Measurements from ENCODE around the gene MEGF9. TPM values are rescaled to one million over a fixed set of nuclear protein-coding genes. Genes with fewer than 3 reads are reported as not detected.

Gene MEGF9
- total RNA-seq, 3 donors from 2014 or later (not counting 1 experiment from before 2014, with no cell fraction given) = 17.5 to 25.9 (median 22.3) TPM

DNA sequence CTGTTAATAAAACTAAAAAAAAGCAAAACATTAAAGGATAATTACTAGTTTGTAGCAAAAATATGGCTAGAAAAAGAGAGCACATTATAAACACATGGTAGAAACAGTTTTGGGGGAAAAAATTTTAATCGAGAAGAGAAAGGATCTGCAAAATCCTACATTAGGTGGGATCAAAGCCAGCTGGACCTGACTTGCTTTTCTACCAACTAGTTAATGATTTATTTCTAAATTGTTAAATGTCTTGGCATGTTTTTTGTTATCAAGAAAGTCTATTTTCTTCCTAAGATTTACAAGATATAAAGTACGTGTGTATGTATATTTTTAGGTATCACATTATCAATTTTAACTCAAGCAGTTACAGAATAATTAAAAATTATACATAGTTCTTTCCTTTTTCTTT, 87.2 kb downstream of the MEGF9 start:
- Histone ChIP-seq H3K9me3 (ENCODE audit: control insufficient read depth, insufficient read depth, low read length) (no peaks in the 10 kb centered on the region), H3K4me1 (ENCODE audit: control insufficient read depth, insufficient read depth, low read length) (no peaks in the 10 kb centered on the region), H3K27ac (ENCODE audit: low read length) (no peak overlapping the region), H3K4me3 (ENCODE audit: low read length) (no peak overlapping the region), H3K27me3 (ENCODE audit: control insufficient read depth, insufficient read depth, low read length) (no peaks in the 10 kb centered on the region), H3K36me3 (ENCODE audit: control insufficient read depth, insufficient read depth, low read length) (peaks cover 1% of the 10 kb centered on the region)
- intact Hi-C loops (cut with micrococcal nuclease) = no loop called here
- no peaks in the 10 kb centered on the region for H3K27me3 Mint-ChIP-seq (ENCODE audit: low read depth in 2 of 2)
- DNase-seq (no peak), ATAC-seq (no peak)
- H3K4me3 Mint-ChIP-seq = no peak overlapping the region
- WGBS (ENCODE audit: insufficient coverage) = 100% methylated on average over 1 of the region's 2 CpGs
- TF ChIP-seq, protein P1, sequence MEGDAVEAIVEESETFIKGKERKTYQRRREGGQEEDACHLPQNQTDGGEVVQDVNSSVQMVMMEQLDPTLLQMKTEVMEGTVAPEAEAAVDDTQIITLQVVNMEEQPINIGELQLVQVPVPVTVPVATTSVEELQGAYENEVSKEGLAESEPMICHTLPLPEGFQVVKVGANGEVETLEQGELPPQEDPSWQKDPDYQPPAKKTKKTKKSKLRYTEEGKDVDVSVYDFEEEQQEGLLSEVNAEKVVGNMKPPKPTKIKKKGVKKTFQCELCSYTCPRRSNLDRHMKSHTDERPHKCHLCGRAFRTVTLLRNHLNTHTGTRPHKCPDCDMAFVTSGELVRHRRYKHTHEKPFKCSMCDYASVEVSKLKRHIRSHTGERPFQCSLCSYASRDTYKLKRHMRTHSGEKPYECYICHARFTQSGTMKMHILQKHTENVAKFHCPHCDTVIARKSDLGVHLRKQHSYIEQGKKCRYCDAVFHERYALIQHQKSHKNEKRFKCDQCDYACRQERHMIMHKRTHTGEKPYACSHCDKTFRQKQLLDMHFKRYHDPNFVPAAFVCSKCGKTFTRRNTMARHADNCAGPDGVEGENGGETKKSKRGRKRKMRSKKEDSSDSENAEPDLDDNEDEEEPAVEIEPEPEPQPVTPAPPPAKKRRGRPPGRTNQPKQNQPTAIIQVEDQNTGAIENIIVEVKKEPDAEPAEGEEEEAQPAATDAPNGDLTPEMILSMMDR (IDR thresholded peaks at IDR 0.05) = no peak
- H3K36me3 Mint-ChIP-seq = no peaks in the 10 kb centered on the region
- H3K4me1 Mint-ChIP-seq = peaks cover 0 to 11% of the 10 kb centered on the region in 2 donors
- no peaks in the 10 kb centered on the region for H3K9me3 Mint-ChIP-seq
- no peak overlapping the region for H3K27ac Mint-ChIP-seq

DNA sequence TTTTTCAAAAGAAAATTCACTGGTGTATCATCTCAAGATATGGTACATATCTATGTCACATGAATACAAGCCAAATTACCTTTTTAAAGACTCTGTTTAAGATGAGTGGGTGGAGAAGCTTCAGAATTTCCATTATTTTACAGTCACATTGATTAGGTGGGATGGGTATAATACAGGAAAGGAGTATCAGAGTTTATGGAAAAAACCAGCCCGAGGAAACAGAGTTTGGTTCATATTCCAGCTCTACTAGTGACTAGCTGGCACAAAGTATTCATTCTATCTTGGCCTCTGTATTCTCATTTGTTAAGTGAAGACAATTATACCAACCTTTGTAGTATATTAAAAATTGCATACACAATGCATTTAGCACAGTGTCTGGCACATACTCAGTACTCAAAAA, 87.8 kb downstream of the MEGF9 start:
- peaks cover 0 to 6% of the 10 kb centered on the region in 2 donors for H3K4me1 Mint-ChIP-seq
- no peaks in the 10 kb centered on the region for H3K9me3 ChIP-seq (ENCODE audit: control insufficient read depth, insufficient read depth, low read length)
- ATAC-seq = no peak
- H3K27ac ChIP-seq (ENCODE audit: low read length) = no peak overlapping the region
- H3K4me3 Mint-ChIP-seq = no peak overlapping the region
- peaks cover under 1% of the 10 kb centered on the region for H3K36me3 Mint-ChIP-seq
- TF ChIP-seq, protein P1 (IDR thresholded peaks at IDR 0.05) = no peak
- H3K27ac Mint-ChIP-seq = no peak overlapping the region
- H3K27me3 Mint-ChIP-seq (ENCODE audit: low read depth in 2 of 2) = no peaks in the 10 kb centered on the region
- no peaks in the 10 kb centered on the region for H3K4me1 ChIP-seq (ENCODE audit: control insufficient read depth, insufficient read depth, low read length)
- H3K4me3 ChIP-seq (ENCODE audit: low read length) = no peak overlapping the region
- no peaks in the 10 kb centered on the region for H3K9me3 Mint-ChIP-seq
- intact Hi-C loops (cut with micrococcal nuclease) = no loop called here
- 100% methylated on average over 1 of the region's 1 CpG for WGBS (ENCODE audit: insufficient coverage)
- H3K36me3 ChIP-seq (ENCODE audit: control insufficient read depth, insufficient read depth, low read length) = peaks cover 6% of the 10 kb centered on the region
- no peak for DNase-seq
- no peaks in the 10 kb centered on the region for H3K27me3 ChIP-seq (ENCODE audit: control insufficient read depth, insufficient read depth, low read length)

DNA sequence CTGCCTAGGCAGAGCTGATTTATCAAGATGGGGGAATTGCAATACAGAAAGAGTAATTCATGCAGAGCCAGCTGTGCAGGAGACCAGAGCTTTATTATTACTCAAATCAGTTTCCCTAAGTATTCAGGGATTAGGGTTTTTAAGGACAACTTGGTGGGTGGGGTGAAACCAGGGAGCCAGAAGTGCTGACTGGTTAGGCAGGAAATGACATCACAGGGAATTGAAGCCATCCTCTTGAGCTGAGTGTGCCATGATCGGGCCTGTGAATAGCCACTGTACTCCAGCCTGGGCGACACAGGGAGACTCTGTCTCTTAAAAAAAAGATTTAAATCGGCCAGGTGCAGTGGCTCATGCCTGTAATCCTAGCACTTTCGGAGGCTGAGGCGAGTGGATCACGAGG, 89.0 kb downstream of the MEGF9 start:
- peaks cover under 1 to 6% of the 10 kb centered on the region in 2 donors for H3K4me1 Mint-ChIP-seq
- H3K27ac ChIP-seq (ENCODE audit: low read length) = no peak overlapping the region
- no peaks in the 10 kb centered on the region for H3K9me3 Mint-ChIP-seq
- H3K27me3 Mint-ChIP-seq (ENCODE audit: low read depth in 2 of 2) = no peaks in the 10 kb centered on the region
- no peak for ATAC-seq
- no peak overlapping the region for H3K4me3 ChIP-seq (ENCODE audit: low read length)
- TF ChIP-seq, protein P1 (IDR thresholded peaks at IDR 0.05) = no peak
- DNase-seq = no peak
- H3K27ac Mint-ChIP-seq = no peak overlapping the region
- intact Hi-C loops (cut with micrococcal nuclease) = no loop called here
- no peaks in the 10 kb centered on the region for H3K9me3 ChIP-seq (ENCODE audit: control insufficient read depth, insufficient read depth, low read length)
- no peaks in the 10 kb centered on the region for H3K4me1 ChIP-seq (ENCODE audit: control insufficient read depth, insufficient read depth, low read length)
- H3K36me3 ChIP-seq (ENCODE audit: control insufficient read depth, insufficient read depth, low read length) = peaks cover 11% of the 10 kb centered on the region
- WGBS (ENCODE audit: insufficient coverage) = over 99% methylated on average over 6 of the region's 6 CpGs
- H3K36me3 Mint-ChIP-seq = peaks cover 6% of the 10 kb centered on the region
- H3K4me3 Mint-ChIP-seq = no peak overlapping the region
- no peaks in the 10 kb centered on the region for H3K27me3 ChIP-seq (ENCODE audit: control insufficient read depth, insufficient read depth, low read length)

DNA sequence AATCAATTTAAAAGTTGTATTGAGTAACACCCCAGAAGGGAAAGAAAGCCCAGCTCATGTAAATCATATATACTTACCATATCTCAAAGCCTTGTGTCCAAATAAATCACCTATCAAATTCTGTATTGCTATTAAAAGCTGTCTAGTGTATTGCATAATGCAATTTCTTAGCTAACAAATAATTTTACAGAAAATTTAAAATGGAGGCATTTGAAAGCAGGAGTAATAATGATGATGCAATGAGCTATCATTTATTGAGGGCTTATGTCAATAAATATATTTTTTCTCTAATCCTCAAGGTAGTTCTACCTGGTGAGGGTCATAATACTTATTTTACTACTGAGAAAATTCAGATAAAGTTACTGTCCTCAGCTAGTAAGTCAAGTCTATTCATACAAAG, 91.5 kb downstream of the MEGF9 start:
- no peaks in the 10 kb centered on the region for H3K27me3 ChIP-seq (ENCODE audit: control insufficient read depth, insufficient read depth, low read length)
- no peaks in the 10 kb centered on the region for H3K27me3 Mint-ChIP-seq (ENCODE audit: low read depth in 2 of 2)
- TF ChIP-seq, protein P1 (IDR thresholded peaks at IDR 0.05) = no peak
- H3K4me1 ChIP-seq (ENCODE audit: control insufficient read depth, insufficient read depth, low read length) = no peaks in the 10 kb centered on the region
- H3K27ac Mint-ChIP-seq = no peak overlapping the region
- DNase-seq (no peak), ATAC-seq (no peak)
- H3K36me3 ChIP-seq (ENCODE audit: control insufficient read depth, insufficient read depth, low read length) = peaks cover 11% of the 10 kb centered on the region
- no peaks in the 10 kb centered on the region for H3K9me3 Mint-ChIP-seq
- intact Hi-C loops (cut with micrococcal nuclease) = no loop called here
- H3K4me1 Mint-ChIP-seq = peaks cover 8 to 10% of the 10 kb centered on the region in 2 donors
- no peaks in the 10 kb centered on the region for H3K9me3 ChIP-seq (ENCODE audit: control insufficient read depth, insufficient read depth, low read length)
- H3K4me3 Mint-ChIP-seq = no peak overlapping the region
- no peak overlapping the region for H3K27ac ChIP-seq (ENCODE audit: low read length)
- peaks cover 6% of the 10 kb centered on the region for H3K36me3 Mint-ChIP-seq
- no peak overlapping the region for H3K4me3 ChIP-seq (ENCODE audit: low read length)

All from natural killer cell (primary cell).